ENCODE measurements around the gene TMC6. TPM values are rescaled to one million over a fixed set of nuclear protein-coding genes. Genes with fewer than 3 reads are reported as not detected.

Gene TMC6
- total and polyA plus RNA-seq, 2 of the 13 experiments (the other 11 are each of a cell fraction or from before 2014, with no cell fraction given), result 48.4 to 99.1 TPM

DNA sequence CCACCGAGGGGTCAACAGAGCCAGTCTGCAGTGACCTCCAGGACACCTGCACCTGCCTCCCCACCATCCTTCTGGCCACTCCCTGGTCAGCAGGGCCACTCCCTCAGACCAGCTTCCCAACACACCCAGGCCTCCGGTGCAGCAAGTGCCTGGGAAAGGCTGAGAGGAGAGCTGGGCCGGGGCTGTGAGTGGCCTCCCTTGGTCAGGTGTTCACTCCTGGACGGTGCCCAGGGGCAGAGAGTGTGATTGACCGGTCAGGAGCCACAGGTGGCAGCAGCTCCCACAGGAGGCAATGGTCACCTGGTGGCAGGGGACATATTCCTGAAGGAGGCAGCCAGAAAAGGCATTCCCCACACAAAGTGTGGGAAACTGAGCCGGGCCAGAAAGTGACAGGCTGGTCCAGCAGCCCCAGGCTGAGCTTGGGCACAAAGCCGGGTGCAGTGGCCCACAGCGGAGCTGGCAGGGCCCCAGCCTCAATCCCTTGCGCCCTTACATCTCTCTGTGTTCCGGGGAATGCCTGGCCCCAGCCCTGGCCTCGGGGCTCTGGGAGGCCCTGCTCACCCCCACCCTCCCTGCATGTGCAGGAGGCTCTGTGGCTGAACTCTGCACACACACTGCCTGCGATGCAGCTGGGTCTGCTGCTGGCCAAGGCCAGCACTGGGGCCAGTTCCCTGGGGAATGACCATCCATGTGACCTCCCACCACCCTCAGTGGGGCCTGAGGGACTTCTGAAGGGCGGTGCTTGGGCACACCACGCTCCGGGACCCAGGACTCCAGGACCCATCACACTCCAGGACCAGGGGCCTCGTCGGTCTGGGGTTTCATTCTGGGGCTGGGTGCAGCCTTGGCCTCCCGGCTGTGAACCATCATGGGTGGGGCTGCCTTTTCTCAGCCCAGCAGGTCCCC lies 16.4 kb upstream of the TMC6 start (continued):
- TF ChIP-seq, protein P1, sequence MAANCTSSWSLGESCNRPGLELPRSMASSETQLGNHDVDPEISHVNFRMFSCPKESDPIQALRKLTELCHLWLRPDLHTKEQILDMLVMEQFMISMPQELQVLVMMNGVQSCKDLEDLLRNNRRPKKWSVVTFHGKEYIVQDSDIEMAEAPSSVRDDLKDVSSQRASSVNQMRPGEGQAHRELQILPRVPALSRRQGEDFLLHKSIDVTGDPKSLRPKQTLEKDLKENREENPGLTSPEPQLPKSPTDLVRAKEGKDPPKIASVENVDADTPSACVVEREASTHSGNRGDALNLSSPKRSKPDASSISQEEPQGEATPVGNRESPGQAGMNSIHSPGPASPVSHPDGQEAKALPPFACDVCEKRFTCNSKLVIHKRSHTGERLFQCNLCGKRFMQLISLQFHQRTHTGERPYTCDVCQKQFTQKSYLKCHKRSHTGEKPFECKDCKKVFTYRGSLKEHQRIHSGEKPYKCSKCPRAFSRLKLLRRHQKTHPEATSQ (CRISPR knock-in tag; IDR thresholded peaks at IDR 0.05; ENCODE audit: borderline replicate concordance), result no peak
- TF ChIP-seq KDM2A (CRISPR knock-in tag; IDR thresholded peaks at IDR 0.05; ENCODE audit: borderline replicate concordance, low read depth) (peak; percentile 1; the same call in 1 of the 2 replicates), ZSCAN29 (CRISPR knock-in tag; conservative IDR thresholded peaks at IDR 0.05) (no peak), CREBL2 (CRISPR knock-in tag; IDR thresholded peaks at IDR 0.05; ENCODE audit: borderline replicate concordance) (no peak), GABPA (IDR thresholded peaks at IDR 0.05; ENCODE audit: low read depth, low read length) (no peak), GABPA (CRISPR knock-in tag; IDR thresholded peaks at IDR 0.05; ENCODE audit: low read depth) (no peak), ZNF776 (CRISPR knock-in tag; IDR thresholded peaks at IDR 0.05) (peak; percentile 82), FOXK2 (IDR thresholded peaks at IDR 0.05) (no peak), MAF1 (CRISPR knock-in tag; IDR thresholded peaks at IDR 0.05; ENCODE audit: borderline replicate concordance) (no peak), ZNF281 (CRISPR knock-in tag; IDR thresholded peaks at IDR 0.05; ENCODE audit: borderline replicate concordance) (peak; percentile 60; the same call in 1 of the 2 replicates), ZNF782 (CRISPR knock-in tag; IDR thresholded peaks at IDR 0.05; ENCODE audit: borderline replicate concordance) (no peak), RFX3 (CRISPR knock-in tag; IDR thresholded peaks at IDR 0.05) (no peak), DPF2 (CRISPR knock-in tag; IDR thresholded peaks at IDR 0.05; ENCODE audit: borderline replicate concordance, low read depth) (peak; percentile 84), ZBTB42 (CRISPR knock-in tag; IDR thresholded peaks at IDR 0.05) (peak; percentile 17; the same call in 1 of the 2 replicates), ZIK1 (CRISPR knock-in tag; IDR thresholded peaks at IDR 0.05; ENCODE audit: borderline replicate concordance, low read depth) (no peak; the same call in none of the 2 replicates), ZKSCAN8 (CRISPR knock-in tag; IDR thresholded peaks at IDR 0.05; ENCODE audit: borderline replicate concordance) (no peak), THYN1 (CRISPR knock-in tag; IDR thresholded peaks at IDR 0.05; ENCODE audit: borderline replicate concordance, low read depth) (no peak), HMG20B (CRISPR knock-in tag; conservative IDR thresholded peaks at IDR 0.05) (no peak), AKAP8 (CRISPR knock-in tag; IDR thresholded peaks at IDR 0.05) (no peak; the same call in 1 of the 2 replicates)
- TF ChIP-seq, protein P2, sequence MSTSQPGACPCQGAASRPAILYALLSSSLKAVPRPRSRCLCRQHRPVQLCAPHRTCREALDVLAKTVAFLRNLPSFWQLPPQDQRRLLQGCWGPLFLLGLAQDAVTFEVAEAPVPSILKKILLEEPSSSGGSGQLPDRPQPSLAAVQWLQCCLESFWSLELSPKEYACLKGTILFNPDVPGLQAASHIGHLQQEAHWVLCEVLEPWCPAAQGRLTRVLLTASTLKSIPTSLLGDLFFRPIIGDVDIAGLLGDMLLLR (CRISPR knock-in tag; IDR thresholded peaks at IDR 0.05), result 0 out of 2 replicates have a peak, but pooled peaks have one; percentile 44

All from HepG2 (cell line).